ENCODE results near the gene DCDC1.

The DCDC1 gene

GRCh38 chr11:31369348-31370329 is at the start of gene DCDC1, which contains the start of gene DNAJC24:
DCDC1 (minus strand) TSS chr11:31369739; CDS start chr11:31328280, 41,459 bp downstream.
DNAJC24 (plus strand) TSS chr11:31369860; CDS start chr11:31370749, 889 bp downstream.
- DNase-seq (ENCODE audit: low read depth): peak; percentile 87

- no peak for DNase-seq (ENCODE audit: low read depth)
These were observed 49.6 kb upstream of the DCDC1 start for GRCh38 chr11:31419138-31419537.

GRCh38 chr11:31417816-31418215 is 48.3 kb upstream of the DCDC1 start:
- DNase-seq (ENCODE audit: low read depth): no peak

- no peak for DNase-seq (ENCODE audit: low read depth)
These were observed 47.8 kb upstream of the DCDC1 start for GRCh38 chr11:31417357-31417756.

GRCh38 chr11:31415435-31415834 is 45.9 kb upstream of the DCDC1 start:
- no peak for DNase-seq (ENCODE audit: low read depth)

- no peak for DNase-seq (ENCODE audit: low read depth)
These were observed 44.8 kb upstream of the DCDC1 start for GRCh38 chr11:31414338-31414737.

GRCh38 chr11:31412946-31413345 is 43.4 kb upstream of the DCDC1 start:
- no peak for DNase-seq (ENCODE audit: low read depth)

- no peak for DNase-seq (ENCODE audit: low read depth)
These were observed 38.7 kb upstream of the DCDC1 start for GRCh38 chr11:31408201-31408600.

GRCh38 chr11:31404614-31405013 is 35.1 kb upstream of the DCDC1 start:
- no peak for DNase-seq (ENCODE audit: low read depth)

GRCh38 chr11:31397239-31397834 is 27.8 kb upstream of the DCDC1 start:
- no peak for DNase-seq (ENCODE audit: low read depth)

- no peak for DNase-seq (ENCODE audit: low read depth)
These were observed 17.8 kb upstream of the DCDC1 start for GRCh38 chr11:31387379-31387778.

GRCh38 chr11:31383116-31383515 is 13.6 kb upstream of the DCDC1 start:
- no peak for DNase-seq (ENCODE audit: low read depth)

GRCh38 chr11:31375879-31376278 is 6.3 kb upstream of the DCDC1 start:
- no peak for DNase-seq (ENCODE audit: low read depth)

- DNase-seq (ENCODE audit: low read depth): no peak
These were observed 2.7 kb downstream of the DCDC1 start for GRCh38 chr11:31366795-31367194.

GRCh38 chr11:31361743-31362142 is 7.8 kb downstream of the DCDC1 start:
- DNase-seq (ENCODE audit: low read depth): no peak

GRCh38 chr11:31355817-31356216 is 13.7 kb downstream of the DCDC1 start:
- DNase-seq (ENCODE audit: low read depth): no peak

GRCh38 chr11:31355131-31355530 is 14.4 kb downstream of the DCDC1 start:
- no peak for DNase-seq (ENCODE audit: low read depth)

- DNase-seq (ENCODE audit: low read depth): no peak
These were observed 18.4 kb downstream of the DCDC1 start for GRCh38 chr11:31351168-31351567.

GRCh38 chr11:31340903-31341572 is 28.5 kb downstream of the DCDC1 start:
- DNase-seq (ENCODE audit: low read depth): no peak

GRCh38 chr11:31337806-31338205 is 31.7 kb downstream of the DCDC1 start:
- no peak for DNase-seq (ENCODE audit: low read depth)

GRCh38 chr11:31328697-31329096 is 40.8 kb downstream of the DCDC1 start:
- no peak for DNase-seq (ENCODE audit: low read depth)

GRCh38 chr11:31327417-31327816 is 42.1 kb downstream of the DCDC1 start:
- DNase-seq (ENCODE audit: low read depth): no peak

Measured in stimulated activated CD8-positive, alpha-beta memory T cell treated with anti-CD3 and anti-CD28 coated beads, Interleukin-15, amount 100 ng/mL, for 24 hours (primary cell).